HepG2 (cell line): ENCODE results near the gene PPFIA2. TPM values are rescaled to one million over a fixed set of nuclear protein-coding genes. Genes with fewer than 3 reads are reported as not detected.

Experiments
- ATAC-seq: fragments of 200-7000 bp; cut with Tn5 transposase; 3 replicates; pipeline ENCODE4 v1.9.1; 2020; ENCODE audit warnings: mild to moderate bottlenecking, moderate library complexity
- BruUV-seq: library from RNA; stranded (reverse); fragments of 400-500 nt; replicated peaks from 2 replicates; lab custom pipeline; 2021; lab: Mats Ljungman, UMichigan
- CTCF ChIA-PET: fragments of 300-600 bp; formaldehyde crosslinking; extraction: SDS; loops from one replicate; lab custom pipeline; 2021; ENCODE audit warnings: low total read pairs, inconsistent platforms, low intra/inter-chr PET ratio; lab: Yijun Ruan, JAX
- POLR2A ChIA-PET: fragments of 350-600 bp; sonication (Branson Sonifier 250); formaldehyde crosslinking; loops from one replicate; lab custom pipeline; 2020; ENCODE audit warnings: antibody characterized with exemption, inconsistent platforms; lab: Yijun Ruan, JAX
- DNase-seq: peaks from one replicate; pipeline ENCODE4 v3.0.0-alpha.2; 2015; ENCODE audit warnings: low spot score
- FAIRE-seq: peaks from 3 replicates; lab custom pipeline; 2011; peaks lifted over from hg19 to GRCh38; lab: Jason Lieb, UNC
- H2AFZ ChIP-seq: one replicate; pipeline ENCODE4 v1.6.1; 2011; ENCODE audit warnings: low read length, inconsistent platforms
- H3K27ac ChIP-seq: fragments of 300-600 bp; 3 replicates; pipeline ENCODE4 v1.8.0; 2011; ENCODE audit warnings: mixed run types, mild to moderate bottlenecking, mixed read lengths, low read length, inconsistent platforms; ENCODE audit not compliant: insufficient read depth; ENCODE audit errors: extremely low read length
- H3K27me3 ChIP-seq, 2 experiments: fragments of 200-600 bp in 1 of 2; 2 replicates in 1 of 2; 3 replicates in 1 of 2; pipeline versions ENCODE4 v1.6.0 to v1.8.0; 2011; ENCODE audit warnings: low read length in 2 of 2, mild to moderate bottlenecking in 2 of 2, moderate library complexity in 2 of 2, inconsistent platforms in 1 of 2; ENCODE audit not compliant: insufficient read depth in 2 of 2, control insufficient read depth in 1 of 2
- H3K36me3 ChIP-seq, 2 experiments: fragments of 200-600 bp in 1 of 2; replicated peaks in 1 of 2; 2 replicates in 1 of 2; 3 replicates in 1 of 2; pipeline versions ENCODE4 v1.5.1 to v1.8.0; 2011; ENCODE audit warnings: low read length in 2 of 2, inconsistent platforms in 1 of 2; ENCODE audit not compliant: insufficient read depth in 2 of 2, control insufficient read depth in 1 of 2
- H3K4me1 ChIP-seq: 2 replicates; pipeline ENCODE4 v1.5.1; 2012; ENCODE audit warnings: low read length, inconsistent platforms; ENCODE audit not compliant: insufficient read depth
- H3K4me2 ChIP-seq: 2 replicates; pipeline ENCODE4 v1.6.0; 2011; ENCODE audit warnings: low read depth, low read length, inconsistent platforms
- H3K4me3 ChIP-seq, 3 experiments: fragments of 200-600 bp in 1 of 3; sonication (generic), shearing (Covaris generic) in 1 of 3; replicated peaks in 1 of 3; 2 replicates each; pipeline ENCODE4 v1.5.1; 2011 to 2016; ENCODE audit warnings: low read length in 3 of 3, inconsistent platforms in 2 of 3, low read depth in 2 of 3, mild to moderate bottlenecking in 2 of 3, control low read depth in 1 of 3, mixed read lengths in 1 of 3; ENCODE audit not compliant: insufficient read depth in 1 of 3
- H3K79me2 ChIP-seq: one replicate; pipeline ENCODE4 v1.6.1; 2011; ENCODE audit warnings: low read length, inconsistent platforms; ENCODE audit not compliant: insufficient read depth
- H3K9ac ChIP-seq: 2 replicates; pipeline ENCODE4 v1.6.0; 2011; ENCODE audit warnings: mild to moderate bottlenecking, low read depth, low read length, inconsistent platforms; ENCODE audit not compliant: insufficient read depth
- H3K9me3 ChIP-seq: 2 replicates; pipeline ENCODE4 v1.5.1; 2012; ENCODE audit warnings: mild to moderate bottlenecking, low read length
- H4K20me1 ChIP-seq: 2 replicates; pipeline ENCODE4 v1.6.0; 2011; ENCODE audit warnings: inconsistent platforms, mild to moderate bottlenecking, low read length, moderate library complexity; ENCODE audit not compliant: insufficient read depth
- ASH2L ChIP-seq: fragments of 300-600, 200-600 bp; sonication (generic); IDR thresholded peaks from 2 replicates; pipeline ENCODE4 v1.7.0; 2017; ENCODE audit warnings: low read depth, mild to moderate bottlenecking, moderate library complexity, mixed read lengths, low read length; ENCODE audit not compliant: insufficient read length
- CREB3 ChIP-seq: sonication (generic); formaldehyde crosslinking; IDR thresholded peaks from 2 replicates; pipeline ENCODE4 v1.5.0; 2020; ENCODE audit warnings: missing genetic modification reagents
- CTCF ChIP-seq: sonication (generic); formaldehyde crosslinking; IDR thresholded peaks from 2 replicates; pipeline ENCODE4 v1.5.0; 2020; ENCODE audit warnings: mild to moderate bottlenecking, missing genetic modification reagents, moderate library complexity
- EEA1 ChIP-seq: sonication (generic); formaldehyde crosslinking; IDR thresholded peaks from 2 replicates; pipeline ENCODE4 v1.5.1; 2020; ENCODE audit warnings: mild to moderate bottlenecking, missing genetic modification reagents, borderline replicate concordance
- FOXK1 ChIP-seq: sonication (generic); formaldehyde crosslinking; IDR thresholded peaks from 2 replicates; pipeline ENCODE4 v1.4.0; 2020; ENCODE audit warnings: low read depth, missing genetic modification reagents, borderline replicate concordance
- IKZF1 ChIP-seq: fragments of 450-650 bp; IDR thresholded peaks from 2 replicates; pipeline ENCODE4 v1.7.1; 2016
- KAT7 ChIP-seq: IDR thresholded peaks from 2 replicates; pipeline ENCODE4 v1.6.1; 2018; ENCODE audit warnings: borderline replicate concordance, missing compliant biosample characterization
- NCOR1 ChIP-seq: fragments of 200-600 bp; sonication (generic); IDR thresholded peaks from 2 replicates; pipeline ENCODE4 v1.7.0; 2017; ENCODE audit warnings: antibody characterized with exemption, low read length, borderline replicate concordance
- PBX2 ChIP-seq: IDR thresholded peaks from 2 replicates; pipeline ENCODE4 v1.6.1; 2016; ENCODE audit warnings: control low read depth
- PHF5A ChIP-seq: IDR thresholded peaks from one replicate; pipeline ENCODE4 v1.6.1; 2018; ENCODE audit warnings: low read depth, missing genetic modification reagents; ENCODE audit not compliant: unreplicated experiment
- PITX1 ChIP-seq: sonication (generic); formaldehyde crosslinking; IDR thresholded peaks from 2 replicates; pipeline ENCODE4 v1.5.1; 2020; ENCODE audit warnings: mild to moderate bottlenecking, missing genetic modification reagents
- ZBTB49 ChIP-seq: sonication (generic); formaldehyde crosslinking; IDR thresholded peaks from 2 replicates; pipeline ENCODE4 v1.4.0; 2020; ENCODE audit warnings: missing genetic modification reagents, borderline replicate concordance
- ZNF101 ChIP-seq: sonication (generic); formaldehyde crosslinking; IDR thresholded peaks from 2 replicates; pipeline ENCODE4 v1.4.0; 2020; ENCODE audit warnings: mild to moderate bottlenecking, low read depth, missing genetic modification reagents, borderline replicate concordance
- ZNF576 ChIP-seq: sonication (generic); formaldehyde crosslinking; IDR thresholded peaks from 2 replicates; pipeline ENCODE4 v1.4.0; 2020; ENCODE audit warnings: mild to moderate bottlenecking, missing genetic modification reagents
- ZNF674 ChIP-seq: sonication (generic); formaldehyde crosslinking; IDR thresholded peaks from 2 replicates; pipeline ENCODE4 v1.5.0; 2020; ENCODE audit warnings: low read depth, mild to moderate bottlenecking, missing genetic modification reagents
- WGBS: methylation state at CpG from one replicate; pipeline ENCODE4 v1.1.6; 2017; ENCODE audit warnings: low lambda C conversion rate; 5-methylcytosine and 5-hydroxymethylcytosine counted together
- in situ Hi-C: cut with HindIII; loops from 2 replicates; pipeline ENCODE4 v1.10.0; 2017; ENCODE audit warnings: low pct_unique_long_range_greater_than_20kb; ENCODE audit not compliant: extremely low pct_ligation_motif_present
- intact Hi-C: fragments of 100-400 bp; cut with micrococcal nuclease; formaldehyde crosslinking; loops from one replicate; pipeline ENCODE4 v1.10.0; 2022; ENCODE audit not compliant: unreplicated experiment
- polyA plus RNA-seq, 8 experiments: library from polyadenylated mRNA; depleted of rRNA in 3 of 8; stranded (reverse) in 7 of 8; unstranded in 1 of 8; fragments of >200 nt; fragmentation: Illumina TruSeq in 4 of 8; extraction: Trizol in 4 of 8; gene quantifications; 2 replicates each; pipeline versions ENCODE4 v1.2.1 to v1.2.3, GENCODE V29; 2011 to 2016; ENCODE audit warnings: low read depth in 4 of 8, missing spikeins in 1 of 8, mixed read lengths in 1 of 8; ENCODE audit not compliant: insufficient read depth in 1 of 8
- total RNA-seq, 5 experiments: library from RNA; depleted of rRNA; stranded (reverse); fragments of >200 nt; fragmentation: Illumina TruSeq; extraction: Trizol; gene quantifications; 2 replicates each; pipeline ENCODE4 v1.2.3, GENCODE V29; 2016; ENCODE audit warnings: low read depth in 1 of 5
- TF ChIP-seq, protein P1 (sequence below): sonication (generic); formaldehyde crosslinking; IDR thresholded peaks from 2 replicates; pipeline ENCODE4 v1.8.1; 2023; ENCODE audit warnings: mild to moderate bottlenecking, inconsistent platforms, moderate library complexity, missing genetic modification reagents, borderline replicate concordance

The PPFIA2 gene
- total and polyA plus RNA-seq, 2 of the 13 experiments (the other 11 are each of a cell fraction or from before 2014, with no cell fraction given): 0.05 TPM; not detected in 1

DNA sequence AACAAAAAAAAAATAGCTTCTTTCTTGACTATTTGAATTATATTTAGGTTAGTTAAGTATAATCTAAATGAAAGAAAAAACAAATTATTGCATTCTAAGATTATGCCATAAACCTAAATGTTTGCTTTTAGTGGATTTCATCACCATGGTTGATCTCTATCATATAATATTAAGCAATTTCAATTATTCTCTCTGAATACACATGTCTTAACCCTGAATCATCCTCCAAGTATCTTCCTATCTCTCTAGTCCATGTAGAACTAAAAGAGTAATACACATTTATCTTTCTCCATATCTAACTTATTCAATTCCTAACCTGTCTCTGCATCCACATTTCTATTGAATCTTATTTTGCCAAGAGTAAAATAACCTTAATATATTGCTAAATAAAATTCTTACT, 59.6 kb downstream of the PPFIA2 start (continued):
- TF ChIP-seq ZNF576: no peak
- no peak for TF ChIP-seq CTCF (CRISPR knock-in tag)
- no peak for TF ChIP-seq ZBTB49 (CRISPR knock-in tag)
- no peak for TF ChIP-seq IKZF1
- TF ChIP-seq, all 625 proteins: peak for 0

GRCh38 chr12:81692008-81692407, 67.1 kb downstream of the PPFIA2 start:
- in situ Hi-C loops (no loop called here), intact Hi-C loops (no loop called here)
- H3K9ac ChIP-seq: no peak overlapping the region
- no peaks in the 10 kb centered on the region for H3K9me3 ChIP-seq
- H3K4me2 ChIP-seq: no peak overlapping the region
- FAIRE-seq: no peak
- ATAC-seq: no peak
- ChIA-PET CTCF (no interaction called here), POLR2A (no interaction called here)
- no peak overlapping the region for H2AFZ ChIP-seq
- DNase-seq: no peak
- no peak overlapping the region for H3K4me3 ChIP-seq
- no TSS peak for BruUV-seq
- H3K27ac ChIP-seq: no peak overlapping the region
- no peaks in the 10 kb centered on the region for H3K27me3 ChIP-seq
- no peaks in the 10 kb centered on the region for H3K4me1 ChIP-seq
- no peaks in the 10 kb centered on the region for H3K79me2 ChIP-seq
- H3K36me3 ChIP-seq: no peaks in the 10 kb centered on the region
- H4K20me1 ChIP-seq: no peaks in the 10 kb centered on the region
- WGBS: 0% methylated on average over 1 of the region's 1 CpG
- TF ChIP-seq CREB3 (CRISPR knock-in tag): no peak
- no peak for TF ChIP-seq KAT7 (CRISPR knock-in tag)
- no peak for TF ChIP-seq PITX1 (CRISPR knock-in tag)
- TF ChIP-seq FOXK1 (CRISPR knock-in tag): no peak
- no peak for TF ChIP-seq ZNF101
- no peak for TF ChIP-seq PBX2
- TF ChIP-seq, protein P1, sequence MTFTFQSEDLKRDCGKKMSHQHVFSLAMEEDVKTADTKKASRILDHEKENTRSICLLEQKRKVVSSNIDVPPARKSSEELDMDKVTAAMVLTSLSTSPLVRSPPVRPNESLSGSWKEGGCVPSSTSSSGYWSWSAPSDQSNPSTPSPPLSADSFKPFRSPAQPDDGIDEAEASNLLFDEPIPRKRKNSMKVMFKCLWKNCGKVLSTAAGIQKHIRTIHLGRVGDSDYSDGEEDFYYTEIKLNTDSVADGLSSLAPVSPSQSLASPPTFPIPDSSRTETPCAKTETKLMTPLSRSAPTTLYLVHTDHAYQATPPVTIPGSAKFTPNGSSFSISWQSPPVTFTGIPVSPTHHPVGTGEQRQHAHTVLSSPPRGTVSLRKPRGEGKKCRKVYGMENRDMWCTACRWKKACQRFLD: no peak
- TF ChIP-seq ZNF674 (CRISPR knock-in tag): no peak
- TF ChIP-seq ASH2L: no peak
- TF ChIP-seq EEA1: no peak
- TF ChIP-seq PHF5A (CRISPR knock-in tag): no peak
- no peak for TF ChIP-seq NCOR1
